ENCODE results near the gene BLACAT1.
"Not testable (repeated sequence)": the region's sequence is repeated elsewhere in the genome, so short reads cannot be mapped to it uniquely, and the experiment has no call there.

BLACAT1 gene

GRCh38 chr1:205417870-205418635 lies 37.8 kb downstream of the BLACAT1 start:
- no peak for DNase-seq (ENCODE audit: low read depth in 2 of 2)

DNA sequence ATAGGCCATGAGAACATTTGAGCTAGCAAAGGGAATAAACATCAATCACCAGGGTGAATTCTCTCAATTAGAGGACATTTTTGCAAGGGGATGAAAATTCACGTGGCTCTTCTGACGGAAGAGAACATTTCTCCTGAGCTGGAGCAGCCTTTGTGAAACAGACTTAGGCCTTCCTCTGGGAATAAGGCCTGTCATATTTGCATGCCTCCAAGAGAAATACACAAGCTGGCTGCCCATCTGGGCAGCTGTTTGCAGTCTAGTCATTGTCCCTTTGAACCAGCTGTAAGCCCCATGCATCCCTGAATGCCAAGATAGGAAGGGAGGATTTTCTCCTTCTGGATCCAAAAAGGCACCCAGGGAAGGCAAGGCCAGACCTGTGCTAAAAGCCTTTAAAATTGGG lies 39.5 kb downstream of the BLACAT1 start:
- no peak for DNase-seq (ENCODE audit: low read depth in 2 of 2)

DNA sequence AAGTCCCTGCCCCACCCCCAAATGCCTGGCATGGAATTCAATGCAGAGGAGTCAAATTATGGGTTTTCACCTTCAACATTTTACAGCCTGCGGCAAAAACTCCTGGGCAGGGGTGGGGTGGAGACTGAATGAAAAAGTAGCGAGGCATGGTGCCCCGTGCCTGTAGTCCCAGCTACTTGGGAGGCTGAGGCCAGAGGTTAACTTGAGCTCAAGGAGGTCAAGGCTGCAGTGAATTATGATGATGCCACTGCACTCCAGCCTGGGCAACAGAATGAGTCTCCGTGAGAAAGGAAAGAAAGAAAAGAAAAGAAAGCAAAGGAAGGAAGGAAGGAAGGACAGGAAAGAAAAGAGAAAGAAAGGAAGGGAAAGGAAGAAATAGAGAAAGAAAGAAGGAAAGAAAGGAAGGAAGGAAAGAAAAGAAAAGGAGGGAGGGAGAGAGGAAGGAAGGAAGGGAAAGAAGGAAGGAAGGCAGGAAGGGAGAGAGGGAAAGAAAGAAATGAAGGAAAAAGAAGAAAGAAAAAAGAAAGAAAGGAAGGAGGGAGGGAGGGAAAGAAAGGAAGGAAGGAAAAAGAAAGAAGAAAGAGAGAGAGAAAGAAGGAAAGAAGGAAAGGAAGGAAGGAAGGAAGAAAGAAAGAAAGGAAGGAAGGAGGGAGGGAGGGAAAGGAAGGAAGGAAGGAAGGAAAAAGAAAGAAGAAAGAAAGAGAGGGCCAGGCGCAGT lies 45.1 kb downstream of the BLACAT1 start:
- no peak for DNase-seq (ENCODE audit: low read depth in 2 of 2)

DNA sequence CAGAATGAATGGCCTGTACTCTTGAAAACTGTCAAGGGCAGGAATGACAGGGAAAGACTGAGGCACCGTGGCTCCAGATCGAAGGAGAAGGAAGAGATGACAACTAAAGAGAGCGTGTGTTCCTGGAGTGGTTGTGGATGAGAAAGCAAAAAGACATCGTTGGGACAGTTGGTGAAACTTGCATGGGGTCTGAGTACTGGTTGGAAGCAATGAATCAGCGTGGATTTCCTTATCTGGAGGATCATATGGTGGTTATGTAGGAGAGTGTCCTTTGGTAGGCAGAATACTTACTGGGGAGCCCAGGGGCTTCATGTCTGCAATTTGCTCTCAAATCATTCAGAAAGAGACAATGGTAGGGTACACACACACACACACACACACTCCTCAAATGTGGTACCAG lies 47.9 kb downstream of the BLACAT1 start:
- DNase-seq (ENCODE audit: low read depth in 2 of 2): no peak

GRCh38 chr1:205406252-205406651 lies 49.6 kb downstream of the BLACAT1 start:
- not testable (repeated sequence) for DNase-seq (ENCODE audit: low read depth in 2 of 2)

All from stimulated activated CD4-positive, alpha-beta T cell treated with anti-CD3 and anti-CD28 coated beads, Interleukin-1b, Interleukin-23, amount 100 ng/mL, for 1 hour (primary cell).